NCI-H510A treated with DMSO at 0.1 percent for 48 hours (cell line): ENCODE data around the gene MRPL51.

Experiments used
- DNase-seq: peaks from one replicate; lab custom pipeline; 2025; lab: John Stamatoyannopoulos, UW

Gene MRPL51

DNA sequence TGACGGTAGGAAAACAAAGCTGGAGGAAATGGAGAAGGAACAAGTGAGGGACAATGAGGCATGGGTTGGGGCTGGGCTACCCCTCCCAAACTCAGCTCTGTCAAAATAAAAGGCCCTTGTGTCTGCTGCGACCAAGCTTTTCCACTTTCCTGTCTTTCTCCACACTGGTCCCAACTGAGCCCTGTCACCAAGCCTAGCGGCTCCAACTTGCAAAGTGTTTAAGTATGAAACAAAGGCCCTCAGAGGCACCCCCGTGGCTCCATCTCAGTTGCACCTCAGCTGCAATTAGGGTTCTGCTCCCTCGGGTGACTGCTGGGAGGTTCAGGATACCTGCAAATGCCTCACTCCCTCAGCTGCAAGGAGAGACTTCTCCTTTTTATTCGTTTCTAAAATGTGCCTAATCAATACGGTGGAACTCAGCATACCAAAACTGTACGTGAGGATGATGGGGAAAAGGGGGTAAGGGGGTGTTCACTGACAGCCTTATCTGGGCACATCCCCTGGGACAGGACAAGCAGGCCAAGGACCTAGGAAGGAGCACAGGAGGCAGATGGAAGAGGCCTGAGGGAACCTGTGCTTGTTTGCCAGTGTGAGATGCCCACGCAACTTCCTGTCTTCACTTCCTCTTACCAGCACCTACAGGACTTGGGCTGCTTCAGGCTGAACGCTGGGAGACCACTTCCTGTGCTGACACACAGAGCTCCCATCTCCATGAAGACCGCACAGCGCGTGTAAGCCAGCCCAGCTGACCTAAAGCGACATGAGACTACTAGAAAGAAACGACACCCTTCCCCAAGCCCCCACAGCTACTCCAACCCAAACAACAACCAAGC is 31.4 kb downstream of the MRPL51 start:
- no peak for DNase-seq

DNA sequence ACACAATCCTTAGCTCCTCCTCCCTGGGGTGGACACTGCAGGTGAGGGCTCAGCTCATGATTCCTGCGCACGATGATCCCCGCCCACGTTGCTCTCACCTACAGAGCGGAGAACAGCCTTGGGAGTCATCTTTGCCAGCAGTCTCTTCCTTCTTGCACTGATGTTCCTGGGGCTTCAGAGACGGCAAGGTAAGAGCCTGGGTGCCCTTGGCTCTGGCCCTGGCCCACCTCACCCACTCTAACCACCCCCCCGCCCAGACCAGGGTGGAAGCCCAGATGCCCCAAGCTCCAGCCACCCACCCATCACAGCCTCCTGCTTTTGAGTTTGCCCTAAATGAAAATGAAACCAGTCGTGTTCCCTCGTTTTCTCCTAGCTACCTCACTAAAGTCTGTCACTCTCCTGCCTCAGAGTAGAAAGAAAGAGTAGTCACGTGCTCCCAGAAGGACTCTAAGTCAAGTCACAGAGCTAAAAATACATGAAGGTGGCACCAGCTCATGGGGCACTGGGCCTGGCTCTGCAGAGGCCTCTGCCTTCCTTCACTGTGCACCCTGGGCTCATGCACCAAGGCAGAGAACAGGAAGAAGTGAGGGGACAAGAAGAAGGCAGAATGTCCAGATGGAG is 32.2 kb downstream of the MRPL51 start:
- DNase-seq, result no peak

DNA sequence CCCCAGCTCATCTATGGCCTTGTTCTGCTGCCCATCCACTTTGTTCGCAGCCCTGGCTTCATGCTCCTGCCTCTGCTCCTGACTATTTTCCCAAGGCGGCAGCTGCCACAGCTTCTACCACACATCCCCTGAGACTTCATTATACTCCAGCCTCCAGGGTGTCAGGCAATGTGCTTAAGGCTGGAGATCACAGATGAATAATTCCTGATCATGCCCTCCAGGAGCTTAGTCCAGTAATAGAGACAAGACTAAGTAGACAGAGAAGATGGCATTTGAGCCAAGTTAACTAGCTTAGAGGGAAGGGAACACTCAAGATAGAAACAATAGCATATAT is 34.1 kb downstream of the MRPL51 start:
- DNase-seq, result no peak

DNA sequence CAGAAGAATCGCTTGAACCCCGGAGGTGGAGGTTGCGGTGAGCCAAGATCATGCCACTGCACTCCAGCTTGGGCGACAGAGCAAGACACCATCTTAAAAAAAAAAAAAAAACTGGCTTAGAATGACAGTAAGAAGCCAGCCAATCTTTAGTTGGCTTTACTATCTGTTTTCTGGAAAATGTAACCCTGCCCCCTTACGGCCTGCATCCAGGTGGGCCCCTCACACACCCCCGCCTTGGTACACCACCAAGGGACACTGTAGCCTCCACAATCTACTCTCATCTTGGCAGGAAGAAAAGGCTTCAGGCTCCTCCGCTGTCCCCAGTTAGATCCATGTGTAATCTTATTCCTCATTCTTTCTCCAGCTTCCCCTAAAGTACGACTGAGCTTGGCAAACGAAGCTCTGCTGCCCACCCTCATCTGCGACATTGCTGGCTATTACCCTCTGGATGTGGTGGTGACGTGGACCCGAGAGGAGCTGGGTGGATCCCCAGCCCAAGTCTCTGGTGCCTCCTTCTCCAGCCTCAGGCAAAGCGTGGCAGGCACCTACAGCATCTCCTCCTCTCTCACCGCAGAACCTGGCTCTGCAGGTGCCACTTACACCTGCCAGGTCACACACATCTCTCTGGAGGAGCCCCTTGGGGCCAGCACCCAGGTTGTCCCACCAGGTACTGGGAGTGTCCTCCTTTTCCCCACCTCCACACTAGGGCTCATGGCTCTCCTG is 34.6 kb downstream of the MRPL51 start:
- no peak for DNase-seq

DNA sequence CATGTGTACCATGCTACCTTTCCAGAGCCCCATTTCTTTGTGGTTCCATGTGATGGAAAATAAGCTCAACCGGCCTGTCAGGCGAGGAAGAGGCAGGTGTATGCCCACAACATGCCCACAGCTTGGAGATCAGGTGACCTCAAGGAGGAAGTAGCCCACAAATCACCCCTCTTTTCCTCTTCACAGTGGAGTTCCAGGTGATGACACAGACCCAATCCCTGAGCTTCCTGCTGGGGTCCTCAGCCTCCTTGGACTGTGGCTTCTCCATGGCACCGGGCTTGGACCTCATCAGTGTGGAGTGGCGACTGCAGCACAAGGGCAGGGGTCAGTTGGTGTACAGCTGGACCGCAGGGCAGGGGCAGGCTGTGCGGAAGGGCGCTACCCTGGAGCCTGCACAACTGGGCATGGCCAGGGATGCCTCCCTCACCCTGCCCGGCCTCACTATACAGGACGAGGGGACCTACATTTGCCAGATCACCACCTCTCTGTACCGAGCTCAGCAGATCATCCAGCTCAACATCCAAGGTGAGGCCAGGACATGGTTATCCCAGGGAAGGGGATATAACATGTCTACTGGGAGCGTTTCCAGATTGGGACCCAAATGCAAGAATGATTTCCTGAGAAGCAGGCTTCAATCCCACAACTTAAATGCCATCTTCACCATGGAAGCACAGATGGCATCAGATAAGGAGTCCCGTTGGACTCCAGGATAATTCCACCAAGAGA is 35.7 kb downstream of the MRPL51 start:
- DNase-seq, result no peak

DNA sequence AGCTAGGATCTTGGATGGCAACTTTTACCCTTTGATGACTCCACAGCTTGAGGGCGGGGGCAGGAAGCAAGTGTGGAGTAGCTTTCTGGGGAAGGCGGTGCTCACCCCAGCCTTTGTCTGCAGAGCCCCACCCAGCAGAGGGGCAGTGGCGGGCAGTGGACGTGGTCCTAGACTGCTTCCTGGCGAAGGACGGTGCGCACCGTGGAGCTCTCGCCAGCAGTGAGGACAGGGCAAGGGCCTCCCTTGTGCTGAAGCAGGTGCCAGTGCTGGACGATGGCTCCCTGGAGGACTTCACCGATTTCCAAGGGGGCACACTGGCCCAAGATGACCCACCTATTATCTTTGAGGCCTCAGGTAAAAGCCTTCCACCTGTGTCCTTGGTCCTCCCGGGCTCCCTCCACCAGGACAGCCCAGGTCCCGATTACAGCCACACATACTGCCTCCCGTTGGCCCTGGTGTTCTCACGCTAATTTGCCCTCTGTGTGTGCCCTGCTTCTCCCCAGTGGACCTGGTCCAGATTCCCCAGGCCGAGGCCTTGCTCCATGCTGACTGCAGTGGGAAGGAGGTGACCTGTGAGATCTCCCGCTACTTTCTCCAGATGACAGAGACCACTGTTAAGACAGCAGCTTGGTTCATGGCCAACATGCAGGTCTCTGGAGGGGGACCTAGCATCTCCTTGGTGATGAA is 40.0 kb downstream of the MRPL51 start:
- no peak for DNase-seq

DNA sequence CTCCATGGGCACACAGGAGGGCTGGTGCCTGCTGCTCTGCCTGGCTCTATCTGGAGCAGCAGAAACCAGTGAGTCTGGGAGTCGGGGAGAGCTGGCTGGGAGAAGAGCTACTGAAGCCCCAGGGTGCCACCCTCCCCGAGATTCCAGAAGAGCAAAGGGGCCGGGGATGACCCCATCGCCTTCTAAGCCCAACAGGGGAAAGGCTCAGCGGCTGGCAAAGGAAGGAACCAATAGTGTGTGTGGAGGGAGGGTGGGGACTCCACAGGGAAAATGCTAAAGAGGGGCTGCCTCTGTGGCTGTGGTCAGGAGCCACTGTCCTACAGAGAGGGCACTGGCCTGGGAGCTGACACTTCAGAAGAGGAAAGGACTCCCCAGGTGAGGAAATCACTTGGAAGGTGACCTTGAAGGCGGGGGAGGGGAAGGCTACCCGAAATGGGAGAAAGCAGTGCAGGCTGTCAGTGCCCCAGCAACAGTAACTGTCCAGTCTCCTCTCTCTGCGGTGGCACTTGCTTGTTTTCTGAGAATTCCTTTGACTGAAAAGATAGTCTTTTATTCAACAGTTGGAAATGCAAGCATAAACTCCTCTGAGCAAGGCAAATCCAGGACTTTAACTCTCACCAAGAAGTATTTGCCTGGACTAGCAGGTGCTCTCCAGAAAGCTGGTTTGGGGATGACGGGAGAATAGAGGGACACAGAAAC is 40.7 kb downstream of the MRPL51 start:
- no peak for DNase-seq

DNA sequence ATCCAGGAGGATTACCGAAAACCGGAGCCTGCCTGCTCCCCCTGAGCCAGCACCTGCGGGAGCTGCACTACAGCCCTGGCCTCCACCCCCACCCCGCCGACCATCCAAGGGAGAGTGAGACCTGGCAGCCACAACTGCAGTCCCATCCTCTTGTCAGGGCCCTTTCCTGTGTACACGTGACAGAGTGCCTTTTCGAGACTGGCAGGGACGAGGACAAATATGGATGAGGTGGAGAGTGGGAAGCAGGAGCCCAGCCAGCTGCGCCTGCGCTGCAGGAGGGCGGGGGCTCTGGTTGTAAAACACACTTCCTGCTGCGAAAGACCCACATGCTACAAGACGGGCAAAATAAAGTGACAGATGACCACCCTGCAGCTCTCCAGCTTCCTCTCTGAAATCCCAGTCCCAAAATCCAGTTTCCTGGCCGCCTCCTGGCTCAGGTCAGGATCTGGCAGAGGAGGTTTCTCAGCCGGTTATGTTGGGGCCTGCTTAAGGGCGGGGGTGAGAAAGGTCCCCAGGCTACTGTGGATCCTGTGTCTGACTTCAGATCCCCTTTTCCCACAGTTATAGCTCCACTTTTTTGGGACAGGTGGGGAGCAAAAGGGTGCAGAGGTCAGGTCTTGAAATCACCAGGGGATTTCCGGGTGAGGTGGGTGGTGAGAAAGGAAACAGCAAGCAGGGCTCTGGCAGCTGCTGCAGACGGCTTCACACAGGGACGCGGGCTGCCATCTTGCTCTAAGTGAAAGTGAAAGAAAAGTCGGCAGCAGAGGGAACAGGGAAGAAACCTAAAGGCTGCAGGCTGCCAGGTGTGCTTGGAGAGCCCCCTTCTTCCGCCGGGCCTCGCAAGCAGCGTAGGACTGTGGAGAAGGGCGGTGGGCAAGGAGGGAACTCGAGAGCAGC is 41.5 kb downstream of the MRPL51 start, which contains the start of gene TAPBPL:
TSS of gene TAPBPL (plus strand) at position 695 of the 897 bp plus-strand sequence. CDS start 207 bp downstream, outside the sequence.
- peak; percentile 89 for DNase-seq

DNA sequence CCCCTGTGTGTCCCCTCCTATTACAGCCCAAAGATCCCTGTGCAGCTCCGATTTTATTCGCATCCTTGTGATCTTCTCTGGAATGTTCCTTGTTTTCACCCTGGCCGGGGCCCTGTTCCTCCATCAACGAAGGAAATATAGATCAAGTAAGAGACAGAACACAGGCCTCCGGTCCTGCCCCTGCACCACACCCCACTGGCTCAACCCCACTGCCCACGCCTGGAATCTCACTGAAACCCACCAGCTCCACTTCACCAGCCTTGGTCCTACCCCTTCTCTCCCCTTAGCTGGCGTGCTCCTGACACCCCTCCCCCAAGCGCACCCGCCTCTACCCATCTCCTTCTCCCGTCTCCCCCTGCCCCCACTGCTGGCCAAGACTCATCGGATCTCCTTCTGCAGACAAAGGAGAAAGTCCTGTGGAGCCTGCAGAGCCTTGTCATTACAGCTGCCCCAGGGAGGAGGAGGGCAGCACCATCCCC is 42.2 kb downstream of the MRPL51 start:
- DNase-seq, result no peak

DNA sequence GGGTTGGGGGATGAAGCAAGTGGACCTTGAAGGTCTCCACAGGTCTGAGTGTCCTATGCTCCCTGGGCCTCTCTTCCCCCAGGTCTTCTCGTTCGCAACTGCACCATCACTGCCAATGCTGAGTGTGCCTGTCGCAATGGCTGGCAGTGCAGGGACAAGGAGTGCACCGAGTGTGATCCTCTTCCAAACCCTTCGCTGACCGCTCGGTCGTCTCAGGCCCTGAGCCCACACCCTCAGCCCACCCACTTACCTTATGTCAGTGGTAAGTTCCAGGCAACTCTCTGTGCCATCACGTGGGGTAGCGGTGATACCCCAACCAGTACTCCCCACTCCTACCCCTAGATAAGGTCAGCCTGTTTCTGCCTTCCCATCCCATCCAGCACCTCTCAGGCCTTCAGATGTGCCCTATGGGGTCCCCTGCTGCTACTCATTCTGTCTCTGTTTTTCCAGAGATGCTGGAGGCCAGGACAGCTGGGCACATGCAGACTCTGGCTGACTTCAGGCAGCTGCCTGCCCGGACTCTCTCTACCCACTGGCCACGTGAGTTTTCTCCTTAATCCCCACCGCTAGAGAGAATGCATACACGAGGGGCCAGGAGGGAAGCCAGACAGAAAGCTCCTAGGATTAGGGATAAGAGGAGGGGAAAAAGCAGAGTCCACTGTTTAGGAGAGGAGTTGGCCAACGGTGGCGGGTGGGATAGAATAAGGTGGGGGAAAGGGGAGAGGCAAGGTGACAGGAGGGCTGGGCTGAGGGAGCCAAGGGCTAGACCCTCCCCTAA is 42.8 kb downstream of the MRPL51 start:
- DNase-seq, result no peak

DNA sequence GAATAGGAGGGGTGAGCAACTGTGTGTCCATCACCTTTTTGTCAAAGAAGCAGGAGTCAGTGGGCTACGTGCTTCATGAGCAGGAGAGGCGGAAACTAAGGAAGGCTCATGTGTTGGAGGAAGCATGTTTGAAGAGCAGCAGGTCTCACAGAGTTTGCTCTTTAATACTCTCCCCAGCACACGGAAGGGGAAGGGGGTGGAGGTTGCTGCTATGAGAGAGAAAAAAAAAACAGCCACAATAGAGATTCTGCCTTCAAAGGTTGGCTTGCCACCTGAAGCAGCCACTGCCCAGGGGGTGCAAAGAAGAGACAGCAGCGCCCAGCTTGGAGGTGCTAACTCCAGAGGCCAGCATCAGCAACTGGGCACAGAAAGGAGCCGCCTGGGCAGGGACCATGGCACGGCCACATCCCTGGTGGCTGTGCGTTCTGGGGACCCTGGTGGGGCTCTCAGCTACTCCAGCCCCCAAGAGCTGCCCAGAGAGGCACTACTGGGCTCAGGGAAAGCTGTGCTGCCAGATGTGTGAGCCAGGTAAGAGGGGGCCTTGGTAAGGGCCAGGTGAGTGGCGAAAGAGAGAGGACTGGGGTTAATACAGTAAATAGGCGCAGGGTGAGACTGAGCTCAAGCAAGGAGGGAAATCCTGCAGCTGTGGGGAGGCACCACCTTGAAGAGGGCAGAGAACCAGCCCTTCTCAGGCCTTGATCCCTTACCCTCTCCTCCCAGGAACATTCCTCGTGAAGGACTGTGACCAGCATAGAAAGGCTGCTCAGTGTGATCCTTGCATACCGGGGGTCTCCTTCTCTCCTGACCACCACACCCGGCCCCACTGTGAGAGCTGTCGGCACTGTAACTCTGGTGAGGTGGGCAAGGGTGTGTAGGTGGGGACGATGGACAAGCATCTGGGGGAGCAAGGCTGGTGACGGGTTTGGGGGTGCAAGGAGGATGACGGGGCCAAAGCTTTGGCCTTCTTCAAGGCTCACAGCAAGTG is 48.1 kb downstream of the MRPL51 start, which contains the start of gene CD27:
TSS of gene CD27 (plus strand) at position 252 of the 985 bp plus-strand sequence. CDS start at position 393, 141 bp downstream.
- DNase-seq, result no peak

DNA sequence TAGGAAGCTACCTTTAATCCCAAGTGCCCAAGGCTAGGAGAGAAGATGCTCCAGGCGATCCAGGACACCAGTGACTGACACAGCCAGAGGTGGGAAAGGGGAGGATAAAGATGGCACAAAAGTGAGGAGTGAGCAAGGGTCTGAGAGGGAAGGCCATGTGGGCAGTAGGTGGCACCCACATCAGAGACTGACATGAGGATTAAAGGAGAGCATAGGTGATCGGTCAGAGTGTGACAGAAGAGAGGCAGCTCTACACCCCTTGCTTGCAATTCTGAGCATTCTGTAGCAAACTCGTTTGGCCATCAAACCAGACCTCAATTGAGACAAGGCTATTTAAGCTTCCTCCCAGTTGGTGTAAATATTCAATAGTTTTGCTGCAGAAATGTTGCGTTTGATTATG is 49.0 kb downstream of the MRPL51 start:
- DNase-seq, result no peak

DNA sequence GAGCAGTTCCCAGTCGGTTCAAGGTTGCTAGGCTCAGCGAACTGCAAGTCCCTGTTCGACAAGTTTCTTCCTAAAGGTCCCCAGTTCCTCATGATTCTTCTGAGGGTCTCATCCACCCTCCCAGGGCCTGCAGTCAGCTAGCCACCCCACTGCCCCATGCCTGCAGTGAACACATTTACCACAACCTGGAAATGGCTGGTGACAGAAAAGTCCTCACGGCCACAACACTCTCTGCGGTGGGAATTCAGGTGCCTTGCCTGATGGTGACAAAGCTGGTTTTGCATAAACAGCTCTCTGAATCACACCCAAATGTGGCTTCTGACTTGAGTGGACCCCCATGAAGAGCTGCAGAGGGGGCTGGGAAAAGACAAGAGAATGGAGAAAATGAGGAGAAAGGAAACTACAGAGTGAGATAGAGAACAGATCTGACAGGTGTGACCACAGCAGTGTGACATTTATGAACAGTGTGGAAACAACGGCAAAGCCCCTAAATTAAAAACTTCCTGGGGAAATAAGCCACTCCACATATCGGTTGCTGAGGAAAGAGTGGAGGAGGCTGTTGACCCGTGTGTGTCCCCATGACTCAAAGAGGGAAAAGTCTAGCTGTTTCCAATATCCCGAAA is 49.6 kb downstream of the MRPL51 start:
- DNase-seq, result no peak

DNA sequence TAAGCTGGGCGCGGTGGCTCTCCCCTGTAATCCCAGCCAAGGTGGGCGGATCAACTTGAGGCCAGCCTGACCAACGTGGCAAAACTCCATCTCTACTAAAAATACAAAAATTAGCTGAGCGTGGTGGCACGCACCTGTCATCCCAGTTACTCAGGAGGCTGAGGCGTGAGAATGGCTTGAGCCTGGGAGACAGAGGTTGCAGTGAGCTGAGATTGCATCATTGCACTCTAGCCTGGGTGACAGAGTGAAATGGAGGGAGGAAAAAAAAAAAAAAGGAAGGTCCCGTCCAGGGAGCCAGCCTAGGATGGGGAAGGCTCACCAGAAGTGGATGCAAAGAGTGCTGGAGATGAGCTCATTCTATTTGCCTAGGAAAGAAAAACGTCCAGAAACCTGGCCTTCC is 50.2 kb downstream of the MRPL51 start:
- DNase-seq, result no peak
